Measurements from ENCODE around the gene MRPL50.

DNA sequence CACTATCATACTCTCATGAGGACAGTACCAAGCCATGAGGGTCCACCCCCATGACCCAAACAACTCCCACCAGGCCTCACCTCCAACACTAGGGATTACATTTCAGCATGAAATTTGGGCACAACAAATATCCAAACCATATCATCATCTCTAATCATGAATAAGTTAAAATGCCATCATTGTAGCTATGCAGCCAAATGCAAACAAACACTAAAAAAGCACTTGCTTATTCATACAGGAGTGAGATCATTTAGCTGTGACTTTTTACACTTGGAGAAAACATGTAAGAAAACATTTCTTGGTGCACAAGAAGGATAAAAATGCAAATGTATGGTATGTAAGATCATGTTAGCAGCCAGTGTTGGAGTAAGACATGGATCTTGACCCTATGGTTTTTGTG, 37.8 kb downstream of the MRPL50 start:
- TF ChIP-seq, protein P1, sequence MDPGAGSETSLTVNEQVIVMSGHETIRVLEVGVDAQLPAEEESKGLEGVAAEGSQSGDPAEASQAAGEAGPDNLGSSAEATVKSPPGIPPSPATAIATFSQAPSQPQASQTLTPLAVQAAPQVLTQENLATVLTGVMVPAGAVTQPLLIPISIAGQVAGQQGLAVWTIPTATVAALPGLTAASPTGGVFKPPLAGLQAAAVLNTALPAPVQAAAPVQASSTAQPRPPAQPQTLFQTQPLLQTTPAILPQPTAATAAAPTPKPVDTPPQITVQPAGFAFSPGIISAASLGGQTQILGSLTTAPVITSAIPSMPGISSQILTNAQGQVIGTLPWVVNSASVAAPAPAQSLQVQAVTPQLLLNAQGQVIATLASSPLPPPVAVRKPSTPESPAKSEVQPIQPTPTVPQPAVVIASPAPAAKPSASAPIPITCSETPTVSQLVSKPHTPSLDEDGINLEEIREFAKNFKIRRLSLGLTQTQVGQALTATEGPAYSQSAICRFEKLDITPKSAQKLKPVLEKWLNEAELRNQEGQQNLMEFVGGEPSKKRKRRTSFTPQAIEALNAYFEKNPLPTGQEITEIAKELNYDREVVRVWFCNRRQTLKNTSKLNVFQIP (CRISPR knock-in tag; IDR thresholded peaks at IDR 0.05; ENCODE audit: borderline replicate concordance, low read depth): no peak
- TF ChIP-seq, protein P2, sequence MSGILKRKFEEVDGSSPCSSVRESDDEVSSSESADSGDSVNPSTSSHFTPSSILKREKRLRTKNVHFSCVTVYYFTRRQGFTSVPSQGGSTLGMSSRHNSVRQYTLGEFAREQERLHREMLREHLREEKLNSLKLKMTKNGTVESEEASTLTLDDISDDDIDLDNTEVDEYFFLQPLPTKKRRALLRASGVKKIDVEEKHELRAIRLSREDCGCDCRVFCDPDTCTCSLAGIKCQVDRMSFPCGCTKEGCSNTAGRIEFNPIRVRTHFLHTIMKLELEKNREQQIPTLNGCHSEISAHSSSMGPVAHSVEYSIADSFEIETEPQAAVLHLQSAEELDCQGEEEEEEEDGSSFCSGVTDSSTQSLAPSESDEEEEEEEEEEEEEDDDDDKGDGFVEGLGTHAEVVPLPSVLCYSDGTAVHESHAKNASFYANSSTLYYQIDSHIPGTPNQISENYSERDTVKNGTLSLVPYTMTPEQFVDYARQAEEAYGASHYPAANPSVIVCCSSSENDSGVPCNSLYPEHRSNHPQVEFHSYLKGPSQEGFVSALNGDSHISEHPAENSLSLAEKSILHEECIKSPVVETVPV (CRISPR knock-in tag; IDR thresholded peaks at IDR 0.05): no peak

All from SK-N-SH treated with all-trans-retinoic acid at 6 μM for 48 hours (cell line).